ENCODE data around the gene MNX1. TPM values are rescaled to one million over a fixed set of nuclear protein-coding genes. Genes with fewer than 3 reads are reported as not detected.

MNX1 gene
- total RNA-seq, 1 donor from 2014 or later, result not detected

- Histone ChIP-seq H3K9ac (ENCODE audit: low read length) (no peak overlapping the region), H3K36me3 (ENCODE audit: insufficient read depth, low read length) (no peaks in the 10 kb centered on the region), H3K27ac (ENCODE audit: low read depth, low read length) (no peak overlapping the region), H3K4me1 (ENCODE audit: insufficient read depth, low read length) (no peaks in the 10 kb centered on the region), H3K4me3 (ENCODE audit: insufficient read depth, low read depth, low read length) (no peak overlapping the region), H4K20me1 (ENCODE audit: insufficient read depth, low read length) (no peaks in the 10 kb centered on the region), H3K27me3 (ENCODE audit: insufficient read depth, low read length) (no peaks in the 10 kb centered on the region), H3K4me2 (ENCODE audit: low read length) (no peak overlapping the region), H3K9me3 (ENCODE audit: insufficient read depth, low read depth, low read length) (no peaks in the 10 kb centered on the region), H2AFZ (ENCODE audit: low read depth, low read length) (no peak overlapping the region), H3K79me2 (ENCODE audit: insufficient read depth, low read length) (no peaks in the 10 kb centered on the region)
- H3K4me3 Mint-ChIP-seq (ENCODE audit: unreplicated experiment), result no peak overlapping the region
- TF ChIP-seq CTCF (IDR thresholded peaks at IDR 0.05; ENCODE audit: insufficient read depth, low read depth, low read length) (no peak), EZH2 (IDR thresholded peaks at IDR 0.05; ENCODE audit: insufficient read depth, low read length) (no peak)
- DNase-seq (ENCODE audit: low read depth) (no peak), FAIRE-seq (no peak)
- no peak overlapping the region for H3K27ac Mint-ChIP-seq (ENCODE audit: unreplicated experiment)
- no peaks in the 10 kb centered on the region for H3K27me3 Mint-ChIP-seq (ENCODE audit: low read depth, unreplicated experiment)
- H3K4me1 Mint-ChIP-seq (ENCODE audit: low read depth, unreplicated experiment), result no peaks in the 10 kb centered on the region
- peaks cover 5% of the 10 kb centered on the region for H3K9me3 Mint-ChIP-seq (ENCODE audit: unreplicated experiment)
- peaks cover 9% of the 10 kb centered on the region for H3K36me3 Mint-ChIP-seq (ENCODE audit: low read depth, unreplicated experiment)
Measured at GRCh38 chr7:156979711-156980110, 30.8 kb downstream of the MNX1 start.

- no peaks in the 10 kb centered on the region for H4K20me1 ChIP-seq (ENCODE audit: insufficient read depth, low read length)
- H3K27ac ChIP-seq (ENCODE audit: low read depth, low read length), result no peak overlapping the region
- Mint-ChIP-seq H3K36me3 (ENCODE audit: low read depth, unreplicated experiment) (peaks cover 13% of the 10 kb centered on the region), H3K27ac (ENCODE audit: unreplicated experiment) (no peak overlapping the region), H3K4me1 (ENCODE audit: low read depth, unreplicated experiment) (no peaks in the 10 kb centered on the region), H3K9me3 (ENCODE audit: unreplicated experiment) (peaks cover 5% of the 10 kb centered on the region), H3K4me3 (ENCODE audit: unreplicated experiment) (no peak overlapping the region), H3K27me3 (ENCODE audit: low read depth, unreplicated experiment) (no peaks in the 10 kb centered on the region)
- H3K4me3 ChIP-seq (ENCODE audit: insufficient read depth, low read depth, low read length), result no peak overlapping the region
- no peaks in the 10 kb centered on the region for H3K4me1 ChIP-seq (ENCODE audit: insufficient read depth, low read length)
- DNase-seq (ENCODE audit: low read depth) (no peak), FAIRE-seq (no peak)
- no peak overlapping the region for H3K4me2 ChIP-seq (ENCODE audit: low read length)
- no peaks in the 10 kb centered on the region for H3K36me3 ChIP-seq (ENCODE audit: insufficient read depth, low read length)
- H3K79me2 ChIP-seq (ENCODE audit: insufficient read depth, low read length), result no peaks in the 10 kb centered on the region
- no peaks in the 10 kb centered on the region for H3K9me3 ChIP-seq (ENCODE audit: insufficient read depth, low read depth, low read length)
- no peak overlapping the region for H2AFZ ChIP-seq (ENCODE audit: low read depth, low read length)
- H3K27me3 ChIP-seq (ENCODE audit: insufficient read depth, low read length), result no peaks in the 10 kb centered on the region
- no peak overlapping the region for H3K9ac ChIP-seq (ENCODE audit: low read length)
- no peak for TF ChIP-seq EZH2 (IDR thresholded peaks at IDR 0.05; ENCODE audit: insufficient read depth, low read length)
- TF ChIP-seq CTCF (IDR thresholded peaks at IDR 0.05; ENCODE audit: insufficient read depth, low read depth, low read length), result no peak
Measured at GRCh38 chr7:156979007-156979606, 31.4 kb downstream of the MNX1 start.

- Histone ChIP-seq H3K27ac (ENCODE audit: low read depth, low read length) (no peak overlapping the region), H3K4me1 (ENCODE audit: insufficient read depth, low read length) (no peaks in the 10 kb centered on the region), H3K4me2 (ENCODE audit: low read length) (no peak overlapping the region), H3K36me3 (ENCODE audit: insufficient read depth, low read length) (peaks cover 17% of the 10 kb centered on the region), H3K9ac (ENCODE audit: low read length) (no peak overlapping the region), H2AFZ (ENCODE audit: low read depth, low read length) (no peak overlapping the region), H4K20me1 (ENCODE audit: insufficient read depth, low read length) (peaks cover 2% of the 10 kb centered on the region), H3K9me3 (ENCODE audit: insufficient read depth, low read depth, low read length) (no peaks in the 10 kb centered on the region), H3K79me2 (ENCODE audit: insufficient read depth, low read length) (no peaks in the 10 kb centered on the region), H3K27me3 (ENCODE audit: insufficient read depth, low read length) (no peaks in the 10 kb centered on the region), H3K4me3 (ENCODE audit: insufficient read depth, low read depth, low read length) (no peak overlapping the region)
- FAIRE-seq, result no peak
- H3K27me3 Mint-ChIP-seq (ENCODE audit: low read depth, unreplicated experiment), result no peaks in the 10 kb centered on the region
- no peak overlapping the region for H3K27ac Mint-ChIP-seq (ENCODE audit: unreplicated experiment)
- no peak overlapping the region for H3K4me3 Mint-ChIP-seq (ENCODE audit: unreplicated experiment)
- no peak for DNase-seq (ENCODE audit: low read depth)
- H3K9me3 Mint-ChIP-seq (ENCODE audit: unreplicated experiment), result peaks cover 5% of the 10 kb centered on the region
- peaks cover 13% of the 10 kb centered on the region for H3K36me3 Mint-ChIP-seq (ENCODE audit: low read depth, unreplicated experiment)
- no peaks in the 10 kb centered on the region for H3K4me1 Mint-ChIP-seq (ENCODE audit: low read depth, unreplicated experiment)
- TF ChIP-seq CTCF (IDR thresholded peaks at IDR 0.05; ENCODE audit: insufficient read depth, low read depth, low read length) (no peak), EZH2 (IDR thresholded peaks at IDR 0.05; ENCODE audit: insufficient read depth, low read length) (no peak)
Measured at GRCh38 chr7:156975620-156976019, 34.8 kb downstream of the MNX1 start.

All from astrocyte (in vitro differentiated cells and primary cell).